Measurements from ENCODE around the gene NRF1. TPM values are rescaled to one million over a fixed set of nuclear protein-coding genes. Genes with fewer than 3 reads are reported as not detected.
"Not testable (repeated sequence)": the region's sequence is repeated elsewhere in the genome, so short reads cannot be mapped to it uniquely, and the experiment has no call there.

Gene NRF1
- total RNA-seq, 1 donor from 2014 or later, result 14.2 TPM

DNA sequence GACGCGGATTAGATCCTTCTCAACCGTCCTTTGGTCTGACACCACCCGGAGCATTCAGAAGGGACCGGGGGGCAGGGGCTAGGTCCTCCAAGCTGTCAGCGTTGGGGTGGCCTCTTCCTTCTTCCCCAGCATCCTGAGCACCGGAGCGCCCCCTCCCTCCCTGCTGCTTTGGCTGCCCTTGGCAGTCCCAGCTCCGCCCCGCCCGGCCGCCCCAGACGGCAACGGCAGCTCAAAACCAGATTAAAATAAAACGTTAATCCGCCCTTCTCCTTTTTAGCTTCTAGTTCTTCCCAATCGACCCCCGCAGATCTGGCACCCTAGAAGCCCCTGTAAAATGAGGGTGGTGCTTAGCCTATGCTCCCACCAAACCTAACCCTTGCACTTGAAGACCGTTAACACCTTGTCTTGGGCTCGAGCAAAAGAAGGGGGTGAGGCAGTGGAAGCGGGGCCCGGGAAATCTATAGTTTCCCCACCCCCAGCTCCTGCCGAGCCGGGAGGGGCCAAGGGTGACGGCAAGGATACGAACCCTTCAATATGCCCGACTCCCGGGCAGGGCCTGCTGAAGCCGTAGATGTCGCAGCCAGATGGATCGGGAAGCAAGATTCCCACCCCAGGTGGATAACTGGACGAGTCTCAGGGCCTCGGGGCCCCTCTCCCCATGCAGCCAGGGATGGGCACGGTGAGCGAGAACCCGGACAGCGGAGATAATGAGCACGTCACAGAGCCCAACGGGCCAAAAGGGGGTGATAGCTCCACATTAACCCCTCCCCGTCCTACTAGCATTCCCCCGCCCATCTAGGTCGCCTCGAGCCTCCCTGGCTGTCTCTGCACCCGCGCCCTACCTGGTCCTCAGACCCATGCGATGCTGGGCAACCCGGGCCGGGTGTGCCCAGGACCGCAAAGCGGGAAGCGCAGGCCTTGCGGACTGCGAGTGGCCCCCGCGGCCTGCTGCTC lies 169.7 kb downstream of the NRF1 start:
- DNase-seq (ENCODE audit: low read depth, low spot score), result no peak

- no peak for DNase-seq (ENCODE audit: low read depth, low spot score)
These were observed 170.7 kb downstream of the NRF1 start for GRCh38 chr7:129781928-129782817.

DNA sequence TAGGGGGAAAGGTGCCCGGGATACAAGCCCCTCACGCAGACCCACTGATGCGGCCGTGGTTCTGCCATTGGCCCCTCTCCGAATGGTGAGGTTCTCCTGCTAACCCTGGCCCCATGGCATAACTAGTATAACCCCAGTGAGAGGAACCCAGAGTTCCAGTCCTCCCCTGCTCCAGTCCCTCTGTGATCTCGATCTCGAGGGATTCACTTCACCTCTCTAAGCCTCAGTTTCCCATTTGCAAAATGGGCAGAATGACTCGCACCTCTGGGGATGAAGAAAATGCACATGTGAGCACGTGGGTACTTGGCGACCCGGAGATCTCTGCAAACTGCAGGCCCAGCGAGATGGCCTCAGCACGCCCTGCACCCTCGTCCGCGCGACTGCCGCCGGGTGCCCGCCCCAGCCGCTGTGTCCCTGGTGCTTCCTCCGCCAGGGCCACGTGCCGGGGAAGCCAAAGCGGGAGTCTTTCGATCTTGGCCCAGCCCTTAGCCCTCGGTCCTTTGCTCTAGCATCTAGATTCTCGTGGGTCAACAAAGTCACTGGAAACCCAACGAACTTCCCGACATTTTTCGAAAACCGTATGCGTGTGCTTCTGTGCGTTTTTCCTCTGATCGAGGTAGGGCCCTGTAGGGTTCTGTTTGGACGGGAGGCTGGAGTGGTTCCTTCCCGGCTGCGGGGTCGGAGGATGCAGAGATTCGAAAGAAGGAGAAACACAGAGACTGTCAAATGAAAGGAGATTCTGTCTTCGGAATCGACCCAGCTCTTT lies 171.5 kb downstream of the NRF1 start:
- no peak for DNase-seq (ENCODE audit: low read depth, low spot score)

GRCh38 chr7:129783584-129783919 lies 172.0 kb downstream of the NRF1 start:
- DNase-seq (ENCODE audit: low read depth, low spot score), result no peak

GRCh38 chr7:129784437-129784782 lies 172.9 kb downstream of the NRF1 start:
- DNase-seq (ENCODE audit: low read depth, low spot score), result no peak

GRCh38 chr7:129784783-129785684 lies 173.5 kb downstream of the NRF1 start:
- no peak for DNase-seq (ENCODE audit: low read depth, low spot score)

GRCh38 chr7:129785685-129786514 lies 174.4 kb downstream of the NRF1 start:
- no peak for DNase-seq (ENCODE audit: low read depth, low spot score)

GRCh38 chr7:129786825-129787563 lies 175.5 kb downstream of the NRF1 start:
- no peak for DNase-seq (ENCODE audit: low read depth, low spot score)

DNA sequence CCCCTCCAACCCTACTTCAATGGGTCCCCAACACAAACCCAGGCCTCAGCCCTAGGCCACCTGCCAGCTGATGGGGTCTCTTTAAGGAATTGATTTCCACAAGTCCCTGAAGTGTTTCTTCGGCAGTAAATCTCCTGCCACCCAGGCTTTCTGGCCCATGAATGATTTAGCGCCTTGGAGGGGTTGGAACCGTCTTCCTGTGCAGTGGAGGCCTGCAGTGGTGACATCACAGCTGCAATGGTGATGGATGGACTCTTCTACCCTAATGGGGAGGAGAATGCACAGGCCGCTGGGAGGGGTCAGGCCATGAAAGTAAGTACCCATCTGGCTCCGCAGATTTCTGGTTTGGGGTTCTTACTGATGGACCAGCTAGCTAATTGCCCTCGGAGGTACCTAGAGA lies 177.5 kb downstream of the NRF1 start:
- no peak for DNase-seq (ENCODE audit: low read depth, low spot score)

GRCh38 chr7:129789652-129790051 lies 178.1 kb downstream of the NRF1 start:
- no peak for DNase-seq (ENCODE audit: low read depth, low spot score)

- no peak for DNase-seq (ENCODE audit: low read depth, low spot score)
These were observed 178.6 kb downstream of the NRF1 start for GRCh38 chr7:129790136-129790535.

DNA sequence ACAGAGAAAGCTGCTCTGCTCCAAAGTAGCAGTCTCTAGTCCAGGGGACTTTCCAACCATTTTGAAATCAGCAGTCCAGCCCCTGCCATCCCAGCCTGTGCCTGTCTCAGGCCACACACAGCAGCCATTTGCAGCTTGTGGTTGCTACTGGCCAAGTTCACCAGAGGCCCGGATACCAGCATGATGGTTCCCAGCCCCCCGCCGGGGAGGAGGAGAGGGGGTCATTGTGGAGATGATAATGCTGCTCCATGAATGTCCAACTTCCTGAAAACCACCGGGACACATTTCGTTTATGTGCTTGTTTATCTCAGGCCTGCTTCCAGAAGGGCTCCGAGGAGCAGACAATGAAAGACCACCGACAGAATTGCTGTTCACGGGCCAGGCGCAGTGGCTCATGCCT lies 181.2 kb downstream of the NRF1 start:
- DNase-seq (ENCODE audit: low read depth, low spot score), result no peak

DNA sequence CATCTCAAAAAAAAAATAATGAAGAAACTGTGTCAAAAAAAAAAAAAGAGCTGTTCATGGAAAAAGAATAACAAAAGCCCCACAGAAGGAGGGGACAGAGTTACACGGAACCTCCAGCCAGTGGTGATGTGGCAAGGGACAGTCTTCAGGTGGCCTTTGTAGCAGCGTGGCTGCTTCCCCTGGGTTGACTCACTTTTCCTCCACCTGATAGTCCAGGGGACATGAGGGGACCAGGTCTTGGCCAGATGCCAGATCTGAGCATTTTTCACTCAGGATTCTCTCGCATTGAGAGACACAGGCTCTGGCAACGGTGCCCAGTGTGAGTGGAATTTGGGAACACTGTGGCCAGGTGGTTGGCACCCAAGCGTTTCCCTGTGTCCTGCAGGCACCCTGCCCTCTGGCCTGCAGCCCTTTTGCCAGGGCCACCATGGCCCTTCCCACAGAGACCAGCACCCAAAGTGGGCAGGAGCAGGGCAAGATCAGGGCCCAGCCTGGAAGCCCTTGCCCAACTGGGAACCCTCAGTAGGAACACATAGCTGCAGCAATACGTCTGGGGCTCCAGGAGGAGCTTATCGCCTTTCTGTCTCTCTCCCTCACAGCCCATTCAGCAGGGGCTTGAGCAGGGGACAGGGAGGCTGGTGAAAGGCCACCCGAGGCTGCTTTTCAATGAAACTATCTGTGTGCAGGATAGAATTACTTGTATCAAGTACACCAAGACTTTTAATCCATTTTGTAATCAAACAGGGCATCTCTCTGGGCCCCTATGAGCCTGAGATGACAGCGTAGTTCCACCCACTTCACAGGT lies 182.2 kb downstream of the NRF1 start:
- DNase-seq (ENCODE audit: low read depth, low spot score), result no peak

DNA sequence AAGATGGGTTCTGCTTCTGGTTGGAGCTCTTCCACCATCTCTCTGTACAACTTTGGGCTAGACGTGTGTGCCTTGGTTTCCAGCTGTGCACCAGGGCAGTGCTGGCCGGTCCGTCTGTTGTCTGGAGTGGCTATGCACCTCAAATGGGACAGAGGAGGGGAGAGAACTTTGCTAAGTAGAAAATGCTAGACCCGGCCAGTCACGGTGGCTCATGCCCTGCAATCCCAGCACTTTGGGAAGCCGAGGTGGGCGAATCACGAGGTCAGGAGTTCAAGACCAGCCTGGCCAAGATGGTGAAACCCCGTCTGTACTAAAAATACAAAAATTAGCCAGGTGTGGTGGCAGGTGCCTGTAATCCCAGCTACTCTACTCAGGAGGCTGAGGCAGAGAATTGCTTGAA lies 182.9 kb downstream of the NRF1 start:
- DNase-seq (ENCODE audit: low read depth, low spot score), result not testable (repeated sequence)

- no peak for DNase-seq (ENCODE audit: low read depth, low spot score)
These were observed 184.8 kb downstream of the NRF1 start for GRCh38 chr7:129796186-129796775.

DNA sequence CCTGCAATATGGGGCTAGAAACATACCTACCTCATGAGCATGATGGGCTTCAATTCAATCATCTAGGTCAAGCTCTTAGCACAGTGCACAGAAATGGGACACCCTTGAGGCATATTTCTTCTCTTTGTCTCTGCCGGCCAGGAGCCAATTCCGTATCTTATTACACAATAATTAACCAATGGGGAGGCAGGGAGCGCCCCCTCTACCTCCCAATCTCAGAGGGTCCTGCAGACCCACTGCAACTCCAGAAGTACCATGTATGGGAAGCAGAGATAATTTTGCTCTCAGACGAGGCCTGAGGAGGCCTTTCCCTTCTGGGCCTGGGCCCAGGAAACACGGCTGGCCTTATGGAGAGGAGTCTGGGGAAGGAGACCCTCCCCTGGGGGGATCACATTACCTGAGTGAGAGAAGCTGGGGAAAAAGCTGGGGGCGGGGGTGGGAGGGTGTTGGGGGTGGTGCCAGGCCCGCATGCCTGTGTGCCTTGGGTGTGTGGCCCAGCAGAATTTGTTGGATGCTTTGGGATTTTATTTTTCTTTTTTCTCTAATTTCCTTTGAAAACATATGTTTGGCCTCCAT lies 185.8 kb downstream of the NRF1 start:
- no peak for DNase-seq (ENCODE audit: low read depth, low spot score)

GRCh38 chr7:129798616-129799349 lies 187.3 kb downstream of the NRF1 start:
- DNase-seq (ENCODE audit: low read depth, low spot score), result no peak
